IMR-90 (cell line): ENCODE data around the gene UBASH3B. TPM values are rescaled to one million over a fixed set of nuclear protein-coding genes. Genes with fewer than 3 reads are reported as not detected.

Source experiments
- ATAC-seq: fragments of 200-7000 bp; cut with Tn5 transposase; 2 replicates; pipeline ENCODE4 v1.9.1; 2020; ENCODE audit warnings: low read depth, mild to moderate bottlenecking, moderate library complexity
- BruUV-seq: library from RNA; stranded (reverse); fragments of 400-500 nt; replicated peaks from 2 replicates; lab custom pipeline; 2021; lab: Mats Ljungman, UMichigan
- CTCF ChIA-PET: fragments of 300-600 bp; formaldehyde crosslinking; extraction: SDS; loops from one replicate; lab custom pipeline; 2021; ENCODE audit warnings: antibody characterized with exemption; lab: Yijun Ruan, JAX
- POLR2A ChIA-PET: fragments of 300-600 bp; sonication (Branson Sonifier 250); formaldehyde crosslinking; loops from one replicate; lab custom pipeline; 2022; ENCODE audit warnings: antibody characterized with exemption; ENCODE audit not compliant: unreplicated experiment; lab: Charles Lee
- DNase-seq: peaks from one replicate; pipeline ENCODE4 v3.0.0; 2013
- H2AFZ ChIP-seq: replicated peaks from 2 replicates; pipeline ENCODE3; 2013; ENCODE audit warnings: low read length, mild to moderate bottlenecking; ENCODE audit not compliant: poor library complexity
- H2AK5ac ChIP-seq: 2 replicates; pipeline ENCODE4 v1.6.1; 2013; ENCODE audit warnings: low read depth, low read length, inconsistent platforms
- H2AK9ac ChIP-seq: replicated peaks from 2 replicates; pipeline ENCODE3; 2013; ENCODE audit warnings: mild to moderate bottlenecking, low read depth, low read length, moderate library complexity; ENCODE audit not compliant: poor library complexity
- H2BK120ac ChIP-seq: 2 replicates; pipeline ENCODE4 v1.6.1; 2013; ENCODE audit warnings: low read depth, low read length, inconsistent platforms
- H2BK15ac ChIP-seq: 3 replicates; pipeline ENCODE4 v1.6.1; 2013; ENCODE audit warnings: low read depth, low read length, inconsistent platforms
- H2BK20ac ChIP-seq: 2 replicates; pipeline ENCODE4 v1.6.1; 2013; ENCODE audit warnings: low read depth, mild to moderate bottlenecking, inconsistent platforms, low read length, moderate library complexity
- H2BK5ac ChIP-seq: 2 replicates; pipeline ENCODE4 v1.6.1; 2013; ENCODE audit warnings: mild to moderate bottlenecking, low read depth, low read length, inconsistent platforms; ENCODE audit not compliant: poor library complexity, severe bottlenecking
- H3K14ac ChIP-seq: replicated peaks from 2 replicates; pipeline ENCODE4 v1.6.1; 2013; ENCODE audit warnings: low read depth, low read length, inconsistent platforms
- H3K18ac ChIP-seq: 2 replicates; pipeline ENCODE4 v1.6.1; 2013; ENCODE audit warnings: low read depth, low read length, control low read depth
- H3K23ac ChIP-seq: 2 replicates; pipeline ENCODE4 v1.6.1; 2013; ENCODE audit warnings: low read depth, low read length, inconsistent platforms
- H3K27ac ChIP-seq: 2 replicates; pipeline ENCODE4 v1.5.1; 2013; ENCODE audit warnings: mild to moderate bottlenecking, control low read depth, low read length; ENCODE audit not compliant: insufficient read depth
- H3K27me3 ChIP-seq: 2 replicates; pipeline ENCODE4 v1.6.1; 2013; ENCODE audit warnings: low read length; ENCODE audit not compliant: control insufficient read depth, insufficient read depth
- H3K36me3 ChIP-seq: 2 replicates; pipeline ENCODE4 v1.6.1; 2013; ENCODE audit warnings: low read length, mixed read lengths; ENCODE audit not compliant: control insufficient read depth, insufficient read depth
- H3K4ac ChIP-seq: 2 replicates; pipeline ENCODE4 v1.6.1; 2013; ENCODE audit warnings: low read depth, low read length, inconsistent platforms
- H3K4me1 ChIP-seq: 2 replicates; pipeline ENCODE4 v1.6.1; 2013; ENCODE audit warnings: low read length, mixed read lengths; ENCODE audit not compliant: control insufficient read depth, insufficient read depth
- H3K4me2 ChIP-seq: 2 replicates; pipeline ENCODE4 v1.6.1; 2013; ENCODE audit warnings: low read depth, mild to moderate bottlenecking, control low read depth, low read length, moderate library complexity
- H3K4me3 ChIP-seq: 2 replicates; pipeline ENCODE4 v1.5.1; 2013; ENCODE audit warnings: low read depth, mild to moderate bottlenecking, control low read depth, low read length, moderate library complexity; ENCODE audit not compliant: insufficient read depth
- H3K56ac ChIP-seq: 2 replicates; pipeline ENCODE4 v1.6.1; 2013; ENCODE audit warnings: low read length, inconsistent platforms; ENCODE audit not compliant: insufficient read depth; ENCODE audit errors: extremely low read depth
- H3K79me1 ChIP-seq, 2 experiments: 2 replicates each; pipeline ENCODE4 v1.6.1; 2013; ENCODE audit warnings: low read length in 2 of 2, inconsistent platforms in 1 of 2, low read depth in 1 of 2
- H3K9ac ChIP-seq: 2 replicates; pipeline ENCODE4 v1.6.1; 2013; ENCODE audit warnings: low read depth, low read length, control low read depth
- H3K9me1 ChIP-seq: 2 replicates; pipeline ENCODE4 v1.6.1; 2013; ENCODE audit warnings: low read length, inconsistent platforms; ENCODE audit not compliant: insufficient read depth
- H3K9me3 ChIP-seq: 2 replicates; pipeline ENCODE4 v1.6.1; 2013; ENCODE audit warnings: low read length; ENCODE audit not compliant: control insufficient read depth, insufficient read depth
- H4K20me1 ChIP-seq: 2 replicates; pipeline ENCODE4 v1.6.1; 2013; ENCODE audit warnings: low read length, inconsistent platforms; ENCODE audit not compliant: insufficient read depth
- H4K5ac ChIP-seq: 2 replicates; pipeline ENCODE4 v1.6.1; 2013; ENCODE audit warnings: mild to moderate bottlenecking, low read depth, low read length, control low read depth
- H4K8ac ChIP-seq, 2 experiments: 2 replicates each; pipeline ENCODE4 v1.6.1; 2013; ENCODE audit warnings: low read depth in 2 of 2, low read length in 2 of 2, control low read depth in 1 of 2, inconsistent platforms in 1 of 2
- H4K91ac ChIP-seq: 2 replicates; pipeline ENCODE4 v1.6.1; 2013; ENCODE audit warnings: low read depth, low read length, inconsistent platforms; ENCODE audit not compliant: insufficient read depth
- BHLHE40 ChIP-seq: fragments of 150-350 bp; IDR thresholded peaks from 2 replicates; pipeline ENCODE4 v1.6.1; 2016; ENCODE audit warnings: mild to moderate bottlenecking, low read depth, low read length
- FOS ChIP-seq: fragments of 150-350 bp; IDR thresholded peaks from 2 replicates; pipeline ENCODE4 v1.6.1; 2016; ENCODE audit warnings: low read depth, low read length
- WGBS, 2 experiments: methylation state at CpG; one replicate each; pipeline versions ENCODE4 v1.1.5 to v1.1.7; 2013; ENCODE audit warnings: missing lambda C conversion rate in 2 of 2; ENCODE audit not compliant: insufficient read length in 1 of 2; ENCODE audit errors: extremely low coverage in 2 of 2; 5-methylcytosine and 5-hydroxymethylcytosine counted together
- dilution Hi-C: fragments of 300-500 bp; cut with HindIII; formaldehyde crosslinking; loops from one replicate; pipeline ENCODE4 v1.14.3; 2018; ENCODE audit warnings: low sequenced_read_pairs; ENCODE audit not compliant: unreplicated experiment
- in situ Hi-C: fragments of 300-500 bp; cut with MboI; formaldehyde crosslinking; loops from 3 replicates; pipeline ENCODE4 v1.14.3; 2019; ENCODE audit warnings: low sequenced_read_pairs, inconsistent platforms, mixed read lengths
- intact Hi-C: fragments of 100-400 bp; cut with micrococcal nuclease; formaldehyde crosslinking; loops from 2 replicates; pipeline ENCODE4 v1.10.0; 2022
- polyA plus RNA-seq, 3 experiments: library from polyadenylated mRNA; depleted of rRNA; stranded (reverse); fragments of >200 nt; gene quantifications; 2 replicates each; pipeline ENCODE4 v1.2.3, GENCODE V29; 2012; ENCODE audit warnings: low replicate concordance in 1 of 3
- total RNA-seq: library from RNA; depleted of rRNA; stranded (reverse); fragments of >200 nt; gene quantifications from 2 replicates; pipeline ENCODE4 v1.2.3, GENCODE V29; 2012

The UBASH3B gene
- total and polyA plus RNA-seq, 2 of the 4 experiments (the other 2 are of a cell fraction): 27.2 to 48.0 TPM

DNA sequence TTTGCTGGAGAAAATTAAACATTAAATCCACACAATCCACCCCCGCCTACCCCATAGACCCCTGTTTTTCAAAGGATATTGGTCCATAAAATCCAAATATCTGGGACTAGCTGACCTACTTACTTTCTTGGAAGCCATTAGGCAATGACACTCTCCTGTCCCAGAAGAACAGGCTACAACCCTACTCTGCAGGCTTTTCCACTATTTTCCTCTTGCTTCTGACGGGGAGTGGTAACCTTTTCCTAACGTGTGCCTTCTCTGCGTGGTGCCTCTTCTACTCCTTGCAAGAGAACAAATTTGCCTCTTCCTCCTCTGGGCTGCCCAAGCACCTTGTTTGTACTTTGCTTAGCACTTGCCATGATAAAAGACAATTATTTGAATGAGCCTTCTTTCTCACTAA, 51.6 kb downstream of the UBASH3B start:
- H3K9ac ChIP-seq: 0 out of 2 replicates have a peak overlapping the region, but pooled peaks have one; percentile 7
- dilution Hi-C loops: no loop called here
- H3K4me1 ChIP-seq: peaks cover 32% of the 10 kb centered on the region

More for the DNA sequence above, 51.6 kb downstream of the UBASH3B start:
- ChIA-PET CTCF (interaction anchor here (1.9 kb wide), 1 partner anchor 74 kb away, joined by 5 read pairs; no protein-coding TSS in a partner anchor), POLR2A (no interaction called here)
- H2BK120ac ChIP-seq: peak overlapping the region; percentile 100
- peaks cover 33 to 74% of the 10 kb centered on the region in 2 experiments for H3K79me1 ChIP-seq
- WGBS, 2 experiments: 100% methylated on average over 1 of the region's 4 CpGs; no CpG with 5 or more reads in 1 of the 2 experiments
- H3K27me3 ChIP-seq: no peaks in the 10 kb centered on the region
- H2BK15ac ChIP-seq: peak overlapping the region; percentile 86
- no peaks in the 10 kb centered on the region for H3K36me3 ChIP-seq
- H3K23ac ChIP-seq: peak overlapping the region; percentile 99
- peak overlapping the region; percentile 100 for H3K4ac ChIP-seq
- peak overlapping the region; percentile 99 for H4K91ac ChIP-seq
- peak overlapping the region; percentile 98 for H3K14ac ChIP-seq
- no peak overlapping the region for H3K4me3 ChIP-seq
- TSS peak; percentile 4 for BruUV-seq
- H3K56ac ChIP-seq: peak overlapping the region; percentile 90
- peak overlapping the region; percentile 99 for H2BK5ac ChIP-seq
- ATAC-seq (no peak), DNase-seq (no peak)
- H2AFZ ChIP-seq: no peak overlapping the region
- H2AK5ac ChIP-seq: peak overlapping the region; percentile 96
- H3K18ac ChIP-seq: peak overlapping the region; percentile 95
- peak overlapping the region; percentile 84 for H3K27ac ChIP-seq
- H3K9me3 ChIP-seq: no peaks in the 10 kb centered on the region
- in situ Hi-C loops: no loop called here
- peaks cover 4% of the 10 kb centered on the region; the same call in 1 of the 2 replicates for H4K20me1 ChIP-seq
- TF ChIP-seq BHLHE40 (no peak), FOS (0 out of 2 replicates have a peak, but pooled peaks have one; percentile 1)
- H3K4me2 ChIP-seq: peak overlapping the region; percentile 32
- H2AK9ac ChIP-seq: peak overlapping the region; percentile 89
- intact Hi-C loops: loop anchor here (5.0 kb wide), 1 partner anchor 75 kb away; no protein-coding TSS in a partner anchor
- H4K8ac ChIP-seq: peak overlapping the region; percentile 73 to 96
- peaks cover 30% of the 10 kb centered on the region for H3K9me1 ChIP-seq
- H2BK20ac ChIP-seq: peak overlapping the region; percentile 100
- peak overlapping the region; percentile 92 for H4K5ac ChIP-seq
